Measurements from ENCODE around the gene UBXN7.
"Not testable (repeated sequence)": the region's sequence is repeated elsewhere in the genome, so short reads cannot be mapped to it uniquely, and the experiment has no call there.

UBXN7 gene

GRCh38 chr3:196458063-196458462, 25.8 kb upstream of the UBXN7 start:
- TF ChIP-seq CTCF (IDR thresholded peaks at IDR 0.05) (no peak), ZFX (IDR thresholded peaks at IDR 0.05; ENCODE audit: borderline replicate concordance) (no peak)
- H3K27ac ChIP-seq: no peak overlapping the region

GRCh38 chr3:196457470-196457869, 25.2 kb upstream of the UBXN7 start:
- H3K27ac ChIP-seq: not testable (repeated sequence)

- no peak for TF ChIP-seq ZFX (IDR thresholded peaks at IDR 0.05; ENCODE audit: borderline replicate concordance)
- TF ChIP-seq CTCF (IDR thresholded peaks at IDR 0.05): no peak
- H3K27ac ChIP-seq: no peak overlapping the region
These were observed 22.7 kb upstream of the UBXN7 start for GRCh38 chr3:196454935-196455334.

- peak; percentile 33 for TF ChIP-seq CTCF (IDR thresholded peaks at IDR 0.05)
- H3K27ac ChIP-seq: not testable (repeated sequence)
These were observed 13.2 kb upstream of the UBXN7 start for GRCh38 chr3:196445391-196445790.

- TF ChIP-seq ZFX (IDR thresholded peaks at IDR 0.05; ENCODE audit: borderline replicate concordance) (no peak), CTCF (IDR thresholded peaks at IDR 0.05) (no peak)
- 0 out of 2 replicates have a peak overlapping the region, but pooled peaks have one; percentile 14 for H3K27ac ChIP-seq
These were observed 12.3 kb upstream of the UBXN7 start for GRCh38 chr3:196444500-196444894.

GRCh38 chr3:196440696-196441095, 8.5 kb upstream of the UBXN7 start:
- TF ChIP-seq ZFX (IDR thresholded peaks at IDR 0.05; ENCODE audit: borderline replicate concordance): no peak
- no peak for TF ChIP-seq CTCF (IDR thresholded peaks at IDR 0.05)
- H3K27ac ChIP-seq: no peak overlapping the region

- TF ChIP-seq CTCF (IDR thresholded peaks at IDR 0.05): no peak
- TF ChIP-seq ZFX (IDR thresholded peaks at IDR 0.05; ENCODE audit: borderline replicate concordance): no peak
- no peak overlapping the region for H3K27ac ChIP-seq
These were observed 7.9 kb upstream of the UBXN7 start for GRCh38 chr3:196440041-196440537.
